GM12892 (cell line): ENCODE data around the gene PLSCR3.
A peak's percentile ranks its signal among the peaks of the same experiment; 100 is the strongest.

Experiments used
- DNase-seq: peaks from one replicate; pipeline ENCODE4 v3.0.0; 2011; ENCODE audit not compliant: insufficient read length
- FAIRE-seq: peaks from 2 replicates; lab custom pipeline; 2011; peaks lifted over from hg19 to GRCh38; lab: Jason Lieb, UNC
- POLR2A ChIP-seq: IDR thresholded peaks from 2 replicates; pipeline ENCODE4 v1.6.1; 2011; ENCODE audit warnings: low read depth, low read length, control low read depth
- POLR2AphosphoS5 ChIP-seq: IDR thresholded peaks from 2 replicates; pipeline ENCODE4 v1.6.1; 2011; ENCODE audit warnings: low read depth, low read length, control low read depth
- TAF1 ChIP-seq: IDR thresholded peaks from 2 replicates; pipeline ENCODE4 v1.6.1; 2011; ENCODE audit warnings: low read depth, mild to moderate bottlenecking, control low read depth, low read length, borderline replicate concordance

Gene PLSCR3

DNA sequence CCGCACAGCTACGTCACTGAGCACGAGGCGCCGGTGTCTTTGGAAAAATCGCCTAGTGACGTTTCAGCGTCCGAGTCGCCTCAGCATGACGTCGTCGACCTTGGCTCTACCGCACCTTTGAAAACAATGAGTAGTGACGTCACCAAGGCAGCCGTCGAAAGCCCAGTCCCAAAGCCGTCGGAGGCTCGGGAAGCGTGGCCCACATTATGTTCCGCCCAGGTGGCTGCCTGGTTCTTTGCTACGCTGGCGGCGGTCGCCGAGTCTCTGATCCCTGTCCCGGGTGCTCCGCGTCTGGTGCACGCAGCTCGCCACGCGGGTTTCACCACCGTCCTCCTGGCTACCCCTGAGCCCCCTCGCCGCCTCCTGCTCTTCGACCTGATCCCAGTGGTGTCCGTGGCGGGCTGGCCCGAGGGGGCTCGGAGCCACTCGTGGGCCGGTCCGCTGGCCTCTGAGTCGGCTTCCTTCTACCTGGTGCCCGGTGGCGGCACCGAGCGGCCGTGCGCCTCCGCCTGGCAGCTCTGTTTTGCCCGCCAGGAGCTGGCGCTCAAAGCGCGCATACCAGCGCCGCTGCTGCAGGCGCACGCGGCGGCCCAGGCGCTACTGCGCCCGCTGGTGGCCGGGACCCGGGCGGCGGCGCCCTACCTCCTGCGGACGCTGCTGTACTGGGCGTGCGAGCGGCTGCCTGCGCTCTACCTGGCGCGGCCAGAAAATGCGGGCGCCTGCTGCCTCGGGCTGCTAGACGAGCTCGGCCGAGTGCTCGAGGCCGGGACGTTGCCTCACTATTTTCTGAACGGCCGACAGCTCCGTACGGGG, 42.4 kb upstream of the PLSCR3 start:
- DNase-seq (no peak), FAIRE-seq (peak; percentile 80)
- no peak for TF ChIP-seq TAF1
- no peak for TF ChIP-seq POLR2A
- TF ChIP-seq POLR2AphosphoS5, result no peak

DNA sequence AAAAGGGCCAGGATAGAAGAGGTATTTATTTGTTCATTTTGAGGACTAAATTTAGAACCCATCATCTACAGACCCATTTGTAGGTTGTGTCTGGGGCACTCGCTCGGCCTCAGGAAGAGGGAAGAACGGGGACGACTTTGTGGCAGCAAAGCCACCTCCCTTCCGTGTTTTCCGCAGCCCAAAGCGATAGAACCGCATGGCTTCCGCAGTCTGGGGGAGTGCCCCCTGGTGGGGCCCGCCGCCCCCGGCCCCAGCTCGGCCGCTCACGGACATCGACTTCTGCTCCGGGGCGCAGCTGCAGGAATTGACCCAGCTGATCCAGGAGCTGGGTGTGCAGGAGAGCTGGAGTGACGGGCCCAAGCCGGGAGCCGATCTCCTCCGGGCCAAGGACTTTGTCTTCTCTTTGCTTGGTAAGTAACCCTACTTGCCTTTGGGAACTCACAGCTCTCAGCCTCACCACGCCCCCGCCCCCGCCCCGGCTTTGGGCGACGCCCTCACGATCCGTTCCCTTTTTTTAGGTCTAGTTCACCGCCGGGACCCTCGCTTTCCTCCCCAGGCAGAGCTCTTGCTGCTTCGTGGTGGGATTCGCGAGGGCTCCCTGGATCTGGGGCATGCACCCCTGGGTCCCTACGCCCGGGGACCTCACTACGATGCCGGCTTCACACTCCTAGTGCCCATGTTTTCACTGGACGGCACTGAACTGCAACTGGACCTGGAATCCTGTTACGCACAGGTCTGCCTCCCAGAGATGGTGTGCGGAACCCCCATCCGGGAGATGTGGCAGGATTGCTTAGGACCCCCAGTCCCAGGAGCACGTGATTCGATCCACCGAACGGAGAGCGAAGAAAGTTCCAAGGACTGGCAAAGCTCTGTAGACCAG, 41.6 kb upstream of the PLSCR3 start:
- no peak for FAIRE-seq
- DNase-seq, result no peak
- TF ChIP-seq POLR2AphosphoS5 (no peak), TAF1 (no peak), POLR2A (peak; percentile 40; the same call in 1 of the 2 replicates)

DNA sequence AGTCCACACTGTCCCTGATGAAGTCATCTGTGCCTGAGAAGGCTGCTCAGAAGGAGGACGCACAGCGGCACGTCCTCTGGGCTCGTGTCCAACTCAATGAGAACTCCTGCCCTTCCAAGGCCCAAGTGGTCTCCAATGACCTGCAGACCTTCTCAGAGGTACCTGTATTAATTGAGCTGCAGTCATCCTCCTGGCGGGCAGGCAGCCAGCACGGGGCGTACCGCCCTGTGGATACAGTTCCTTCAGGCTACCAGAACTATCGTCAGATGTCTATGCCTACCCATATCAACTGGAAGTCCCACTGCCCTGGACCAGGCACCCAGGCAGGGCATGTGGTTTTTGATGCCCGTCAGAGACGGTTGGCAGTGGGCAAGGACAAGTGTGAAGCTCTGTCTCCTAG, 38.0 kb upstream of the PLSCR3 start:
- no peak for DNase-seq
- no peak for FAIRE-seq

DNA sequence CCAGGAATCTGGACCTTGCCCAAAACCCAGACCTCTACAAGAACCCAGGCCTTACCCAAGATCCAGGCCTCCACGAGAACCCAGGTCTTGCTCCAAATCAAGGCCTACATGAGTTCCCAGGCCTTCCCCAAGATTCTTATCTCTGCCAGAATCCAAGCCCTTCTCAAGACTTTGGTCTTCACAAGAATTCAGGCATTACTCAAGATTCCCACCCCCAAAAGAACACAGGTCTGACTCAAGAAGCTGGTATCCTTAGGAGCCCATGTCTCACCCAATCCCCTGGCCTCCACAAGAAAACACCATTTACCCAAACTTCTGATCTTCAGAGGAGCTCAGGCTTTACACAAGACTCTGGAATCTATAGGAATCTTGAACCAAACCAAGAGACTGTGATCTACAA, 36.9 kb upstream of the PLSCR3 start:
- no peak for DNase-seq
- FAIRE-seq, result no peak
- TF ChIP-seq POLR2A (no peak), TAF1 (no peak), POLR2AphosphoS5 (no peak)

More for the DNA sequence above, 38.0 kb upstream of the PLSCR3 start:
- TF ChIP-seq POLR2A (no peak), TAF1 (no peak), POLR2AphosphoS5 (no peak)

DNA sequence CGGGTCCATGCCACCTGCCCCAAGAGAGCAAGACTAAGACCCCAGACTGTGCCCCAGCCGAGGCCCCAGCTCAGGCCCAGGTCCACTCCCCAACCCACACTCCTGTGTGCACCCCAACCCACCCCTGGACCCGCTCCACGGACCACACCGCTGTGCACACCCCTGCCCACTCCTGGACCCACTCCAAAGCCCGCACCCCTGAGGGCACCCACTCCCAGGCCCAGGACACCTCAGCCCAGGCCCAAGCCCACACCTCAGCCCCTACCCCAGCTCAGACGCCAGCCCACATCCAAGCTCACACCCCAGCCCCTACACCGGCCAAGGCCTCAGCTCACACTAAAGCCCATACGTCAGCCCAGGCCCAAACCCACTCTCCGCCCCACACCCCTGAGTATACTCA, 35.4 kb upstream of the PLSCR3 start:
- TF ChIP-seq POLR2A (no peak), TAF1 (no peak), POLR2AphosphoS5 (no peak)
- DNase-seq, result no peak
- FAIRE-seq, result no peak

DNA sequence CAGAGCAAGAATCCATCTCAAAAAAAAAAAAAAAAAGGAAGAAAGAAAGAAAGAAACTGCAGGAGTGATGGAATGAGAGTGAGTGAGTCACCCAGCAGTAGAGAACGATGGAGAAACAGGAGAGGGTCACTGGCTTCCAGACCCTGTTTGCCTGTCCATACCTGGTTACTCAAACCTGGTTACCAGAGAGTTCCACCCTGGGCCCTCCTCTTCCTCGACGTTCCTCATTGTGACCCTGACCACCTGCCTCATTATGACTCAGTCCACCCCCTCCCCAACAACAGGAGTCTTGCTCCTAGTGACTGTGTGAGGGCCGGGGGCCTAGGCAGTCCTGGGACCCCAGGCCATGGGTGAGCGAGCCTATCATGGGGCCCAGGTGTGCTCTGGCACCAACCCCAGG, 34.2 kb upstream of the PLSCR3 start, which contains the start of gene SPEM3:
Gene SPEM3 (plus strand): TSS at position 301 of the 400 bp plus-strand sequence. CDS start 46 bp downstream, at position 347.
- DNase-seq, result no peak
- no peak for FAIRE-seq

DNA sequence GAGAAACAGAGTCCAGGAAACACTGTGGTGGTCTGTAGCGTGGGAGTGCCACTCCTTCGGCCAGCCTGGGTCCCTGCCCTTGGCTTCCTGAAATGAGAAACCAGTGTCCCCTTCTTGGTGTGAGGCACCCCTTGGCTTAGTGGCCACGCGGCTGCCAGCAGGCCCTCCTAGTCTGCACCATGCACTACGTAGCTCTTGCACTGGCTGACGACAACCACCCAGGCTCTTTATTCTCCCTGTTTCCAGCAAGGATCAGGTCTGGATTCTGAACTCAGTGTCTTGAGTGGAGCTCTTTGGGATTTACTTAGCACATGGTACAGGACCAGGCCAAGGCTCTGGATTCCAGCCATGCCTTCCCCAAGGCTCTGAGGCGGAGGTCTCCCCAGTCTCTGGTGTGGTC, 33.2 kb upstream of the PLSCR3 start:
- no peak for TF ChIP-seq POLR2A
- no peak for TF ChIP-seq TAF1
- TF ChIP-seq POLR2AphosphoS5, result no peak
- DNase-seq (no peak), FAIRE-seq (no peak)

More for the DNA sequence above, 34.2 kb upstream of the PLSCR3 start, which contains the start of gene SPEM3:
- TF ChIP-seq POLR2A (no peak), POLR2AphosphoS5 (no peak), TAF1 (no peak)

DNA sequence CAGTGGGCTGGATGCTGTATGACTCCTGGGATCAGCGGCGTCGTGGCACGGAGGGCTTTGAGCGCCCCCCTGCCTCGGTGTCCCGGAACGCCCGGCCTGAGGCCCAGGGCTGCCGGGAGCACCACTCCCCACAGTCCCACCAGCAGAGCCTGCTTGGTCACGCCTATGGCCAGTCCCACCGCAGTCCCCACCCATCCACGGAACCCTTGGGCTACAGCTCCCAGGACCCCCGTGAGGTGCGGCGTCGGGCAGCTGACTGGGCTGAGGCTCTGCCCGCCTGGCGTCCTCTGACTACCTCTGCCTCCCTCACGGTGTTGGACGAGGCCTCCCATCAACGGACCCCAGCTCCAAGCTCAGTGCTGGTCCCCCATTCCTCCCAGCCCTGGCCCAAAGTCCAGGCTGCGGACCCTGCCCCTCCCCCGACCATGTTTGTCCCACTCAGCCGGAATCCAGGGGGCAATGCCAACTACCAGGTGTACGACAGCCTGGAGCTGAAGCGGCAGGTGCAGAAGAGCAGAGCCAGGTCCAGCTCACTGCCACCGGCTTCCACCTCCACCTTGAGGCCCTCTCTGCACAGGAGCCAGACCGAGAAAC, 32.7 kb upstream of the PLSCR3 start:
- FAIRE-seq (no peak), DNase-seq (no peak)
- TF ChIP-seq POLR2A, result no peak
- no peak for TF ChIP-seq TAF1

DNA sequence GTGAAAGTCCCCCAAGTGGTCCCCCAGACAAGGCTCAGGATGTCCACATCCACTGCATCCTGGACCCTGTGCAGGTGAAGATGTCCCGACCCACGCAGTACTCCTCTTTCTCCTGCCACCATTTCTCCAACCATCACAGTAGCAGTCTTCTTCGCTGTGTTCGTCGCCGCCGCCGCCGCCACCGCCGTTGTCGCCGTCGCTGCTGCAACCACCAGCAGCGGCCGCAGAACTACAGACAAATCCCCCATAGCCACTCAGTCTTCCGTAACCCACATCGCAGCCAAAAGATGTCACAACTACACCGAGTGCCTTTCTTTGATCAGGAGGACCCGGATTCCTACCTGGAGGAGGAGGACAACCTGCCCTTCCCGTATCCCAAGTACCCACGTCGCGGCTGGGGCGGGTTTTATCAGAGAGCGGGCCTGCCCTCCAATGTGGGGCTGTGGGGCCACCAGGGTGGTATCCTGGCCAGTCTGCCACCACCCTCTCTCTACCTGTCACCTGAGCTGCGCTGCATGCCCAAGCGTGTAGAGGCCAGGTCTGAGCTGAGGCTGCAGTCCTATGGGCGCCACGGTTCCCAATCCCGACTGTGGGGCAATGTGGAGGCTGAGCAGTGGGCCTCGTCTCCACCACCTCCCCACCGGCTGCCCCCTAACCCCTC, 32.0 kb upstream of the PLSCR3 start:
- FAIRE-seq, result no peak
- TF ChIP-seq POLR2A (no peak), TAF1 (no peak)
- no peak for DNase-seq

DNA sequence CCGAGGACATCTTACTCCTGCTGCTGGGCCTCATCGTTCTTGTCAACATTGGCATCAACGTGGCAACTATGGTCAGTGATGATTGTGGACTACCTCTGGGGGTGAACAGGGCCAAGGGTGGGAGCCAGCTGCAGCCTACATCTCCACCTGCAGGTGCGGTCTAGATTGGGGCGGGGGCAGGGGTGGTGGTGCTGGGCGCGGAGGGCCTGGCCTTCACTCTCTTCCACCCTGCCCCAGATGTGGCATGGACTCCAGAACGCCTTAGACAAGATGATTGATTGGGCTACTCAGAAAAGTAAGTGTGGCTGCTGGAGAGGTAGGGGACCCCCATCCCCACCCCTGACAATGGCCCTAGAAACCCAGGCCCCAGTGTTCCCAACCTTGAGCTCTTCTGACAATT, 31.4 kb upstream of the PLSCR3 start:
- DNase-seq (no peak), FAIRE-seq (no peak)
- TF ChIP-seq POLR2AphosphoS5 (no peak), POLR2A (no peak), TAF1 (no peak)

DNA sequence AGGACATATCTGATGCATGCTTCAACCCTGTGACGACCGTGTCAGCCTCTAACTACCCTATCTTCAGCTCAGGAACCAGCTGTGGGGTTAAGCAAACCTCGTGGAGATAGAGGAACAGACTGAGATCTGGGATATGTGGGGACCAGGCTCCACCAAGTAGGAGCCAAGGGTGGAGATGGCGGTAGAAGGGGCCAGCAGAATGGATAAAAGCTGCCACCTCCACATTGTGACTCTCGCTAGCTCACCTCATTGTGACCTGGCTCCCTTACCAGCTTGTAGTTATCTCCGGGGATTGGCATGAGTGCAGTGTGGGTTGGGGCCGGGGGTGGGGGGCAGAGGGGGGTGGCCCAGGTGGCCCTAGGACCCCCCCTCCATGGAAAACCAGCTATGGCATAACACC, 31.0 kb upstream of the PLSCR3 start, which contains the start of gene SPEM2:
Gene SPEM2 (plus strand): TSS at position 301 of the 400 bp plus-strand sequence. CDS start 73 bp downstream, at position 374.
- no peak for DNase-seq
- no peak for FAIRE-seq
- TF ChIP-seq POLR2AphosphoS5 (no peak), TAF1 (no peak), POLR2A (no peak)

DNA sequence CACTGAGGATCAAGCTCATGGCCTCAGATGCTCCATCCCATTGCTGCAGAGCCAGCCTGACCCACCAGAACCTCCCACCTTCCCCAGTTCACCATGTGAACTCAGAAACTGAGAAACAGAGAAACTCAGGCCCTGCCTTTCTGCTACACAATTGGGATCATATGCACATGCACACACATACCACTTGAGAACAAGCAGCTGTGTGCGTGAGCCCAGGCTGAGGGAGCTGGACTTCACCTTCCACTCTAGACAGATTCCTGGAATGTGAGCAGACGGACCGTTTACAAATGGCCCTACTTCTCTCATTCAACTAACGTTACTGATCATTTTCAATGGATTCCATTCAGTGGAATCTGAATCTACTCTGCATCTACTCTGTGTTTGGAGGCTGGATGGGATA, 29.4 kb upstream of the PLSCR3 start:
- no peak for DNase-seq
- TF ChIP-seq POLR2A (no peak), TAF1 (no peak), POLR2AphosphoS5 (no peak)
- peak; percentile 30 for FAIRE-seq

DNA sequence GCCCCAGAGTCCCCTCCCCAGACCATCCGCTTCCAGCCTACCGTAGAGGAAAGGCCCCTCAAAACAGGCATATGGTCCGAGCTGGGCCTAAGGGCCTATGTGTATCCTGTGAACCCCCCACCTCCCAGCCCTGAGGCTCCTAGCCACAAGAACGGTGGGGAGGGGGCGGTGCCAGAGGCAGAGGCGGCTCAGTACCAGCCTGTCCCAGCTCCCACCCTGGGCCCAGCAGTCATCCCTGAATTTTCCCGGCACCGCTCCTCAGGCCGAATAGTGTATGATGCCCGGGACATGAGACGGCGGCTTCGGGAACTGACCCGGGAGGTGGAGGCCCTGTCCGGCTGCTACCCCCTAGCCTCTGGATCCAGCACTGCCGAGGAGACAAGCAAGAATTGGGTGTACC, 26.9 kb upstream of the PLSCR3 start:
- no peak for DNase-seq
- TF ChIP-seq POLR2AphosphoS5 (no peak), TAF1 (no peak), POLR2A (no peak)
- FAIRE-seq, result no peak
